Stimulated activated CD4-positive, alpha-beta T cell treated with anti-CD3 and anti-CD28 coated beads, Interleukin-15, amount 100 ng/mL, for 48 hours (primary cell): ENCODE measurements around the gene CCDC12.

Experiments used
- DNase-seq, 2 donors: peaks; one replicate each; pipeline ENCODE4 v3.0.0-alpha.2; 2020; ENCODE audit warnings: low read depth in 2 of 2

Gene CCDC12

DNA sequence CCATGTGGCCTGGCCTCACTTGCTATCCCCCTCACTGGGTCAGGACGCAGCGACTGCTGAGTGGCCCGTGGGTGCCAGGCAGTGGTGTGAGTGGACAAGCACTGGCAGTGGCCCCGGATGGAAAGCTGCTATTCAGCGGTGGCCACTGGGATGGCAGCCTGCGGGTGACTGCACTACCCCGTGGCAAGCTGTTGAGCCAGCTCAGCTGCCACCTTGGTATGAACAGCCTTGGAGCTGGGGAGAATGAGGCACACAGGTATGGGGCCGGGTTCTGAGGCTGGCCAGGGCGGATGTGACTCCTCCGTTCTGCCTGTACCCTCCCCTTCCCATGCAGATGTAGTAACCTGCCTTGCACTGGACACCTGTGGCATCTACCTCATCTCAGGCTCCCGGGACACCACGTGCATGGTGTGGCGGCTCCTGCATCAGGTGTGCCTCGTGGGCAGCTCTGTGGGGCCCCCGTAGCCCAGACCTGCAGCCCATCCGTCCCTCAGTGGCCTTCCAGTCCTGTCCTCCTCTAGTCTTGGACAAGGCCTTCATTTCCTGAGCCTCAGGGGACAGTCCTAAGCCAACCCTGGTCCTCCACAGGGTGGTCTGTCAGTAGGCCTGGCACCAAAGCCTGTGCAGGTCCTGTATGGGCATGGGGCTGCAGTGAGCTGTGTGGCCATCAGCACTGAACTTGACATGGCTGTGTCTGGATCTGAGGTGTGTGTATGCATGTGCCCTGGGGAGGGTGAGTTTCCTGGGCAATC is 31.1 kb upstream of the CCDC12 start:
- no peak for DNase-seq

DNA sequence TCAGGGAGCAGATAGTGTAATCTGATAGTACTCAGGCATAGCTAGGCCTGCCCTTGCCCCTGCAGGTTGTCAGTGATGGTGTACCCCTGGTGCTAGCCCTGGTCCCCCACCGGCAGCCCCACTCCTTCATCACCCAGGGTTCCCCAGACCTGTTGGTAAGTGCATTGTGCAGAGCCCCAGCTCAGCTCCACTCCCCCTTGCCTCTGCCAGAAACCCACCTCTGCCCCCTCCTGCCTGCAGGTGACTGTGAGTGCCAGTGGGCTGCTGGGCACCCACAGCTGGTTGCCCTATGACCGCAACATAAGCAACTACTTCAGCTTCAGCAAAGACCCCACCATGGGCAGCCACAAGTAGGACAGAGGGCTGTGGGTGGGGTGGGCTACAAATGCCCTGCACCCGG is 30.5 kb upstream of the CCDC12 start:
- no peak for DNase-seq

DNA sequence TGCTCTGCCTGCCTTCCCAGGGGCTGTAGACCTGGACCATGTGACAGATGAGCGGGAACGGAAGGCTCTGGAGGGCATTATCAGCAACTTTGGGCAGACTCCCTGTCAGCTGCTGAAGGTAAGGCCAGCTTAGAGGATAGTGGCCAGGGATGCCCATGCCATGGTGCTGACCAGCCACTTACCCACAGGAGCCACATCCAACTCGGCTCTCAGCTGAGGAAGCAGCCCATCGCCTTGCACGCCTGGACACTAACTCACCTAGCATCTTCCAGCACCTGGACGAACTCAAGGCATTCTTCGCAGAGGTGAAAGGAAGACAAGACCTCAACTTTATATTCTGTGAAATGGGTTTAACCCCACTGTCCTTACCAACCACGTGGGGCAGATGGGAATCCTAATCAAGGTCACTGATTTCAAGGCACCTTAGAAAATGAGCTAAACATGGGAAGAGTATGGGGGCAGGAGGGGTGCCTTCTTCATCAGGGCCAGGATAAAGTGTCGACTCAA is 29.7 kb upstream of the CCDC12 start:
- DNase-seq, result no peak

DNA sequence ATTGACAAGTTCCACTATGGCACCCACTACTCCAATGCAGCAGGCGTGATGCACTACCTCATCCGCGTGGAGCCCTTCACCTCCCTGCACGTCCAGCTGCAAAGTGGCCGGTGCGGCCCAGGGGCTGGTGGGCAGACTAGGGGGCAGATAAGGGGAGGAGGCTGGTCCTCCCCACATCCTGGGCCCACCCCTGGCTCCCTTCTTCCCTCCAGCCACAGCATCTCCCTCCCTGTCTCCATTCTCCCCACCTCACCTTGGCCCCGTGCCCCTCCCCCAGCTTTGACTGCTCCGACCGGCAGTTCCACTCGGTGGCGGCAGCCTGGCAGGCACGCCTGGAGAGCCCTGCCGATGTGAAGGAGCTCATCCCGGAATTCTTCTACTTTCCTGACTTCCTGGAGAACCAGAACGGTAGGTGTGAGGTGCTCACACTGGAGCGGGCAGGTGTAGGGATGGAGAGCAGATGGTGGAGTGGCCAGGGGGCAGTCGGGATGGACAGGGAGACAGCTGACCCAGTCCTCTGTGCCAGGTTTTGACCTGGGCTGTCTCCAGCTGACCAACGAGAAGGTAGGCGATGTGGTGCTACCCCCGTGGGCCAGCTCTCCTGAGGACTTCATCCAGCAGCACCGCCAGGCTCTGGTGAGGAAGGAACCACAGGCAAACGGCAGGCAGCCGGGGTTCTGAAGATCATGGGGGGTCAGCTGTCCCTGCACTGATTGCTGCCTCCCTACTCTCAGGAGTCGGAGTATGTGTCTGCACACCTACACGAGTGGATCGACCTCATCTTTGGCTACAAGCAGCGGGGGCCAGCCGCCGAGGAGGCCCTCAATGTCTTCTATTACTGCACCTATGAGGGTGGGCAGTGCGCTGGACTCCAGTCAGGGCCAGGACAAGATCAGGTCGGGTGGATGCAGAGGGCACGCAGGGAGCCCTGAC is 28.9 kb upstream of the CCDC12 start:
- no peak for DNase-seq

DNA sequence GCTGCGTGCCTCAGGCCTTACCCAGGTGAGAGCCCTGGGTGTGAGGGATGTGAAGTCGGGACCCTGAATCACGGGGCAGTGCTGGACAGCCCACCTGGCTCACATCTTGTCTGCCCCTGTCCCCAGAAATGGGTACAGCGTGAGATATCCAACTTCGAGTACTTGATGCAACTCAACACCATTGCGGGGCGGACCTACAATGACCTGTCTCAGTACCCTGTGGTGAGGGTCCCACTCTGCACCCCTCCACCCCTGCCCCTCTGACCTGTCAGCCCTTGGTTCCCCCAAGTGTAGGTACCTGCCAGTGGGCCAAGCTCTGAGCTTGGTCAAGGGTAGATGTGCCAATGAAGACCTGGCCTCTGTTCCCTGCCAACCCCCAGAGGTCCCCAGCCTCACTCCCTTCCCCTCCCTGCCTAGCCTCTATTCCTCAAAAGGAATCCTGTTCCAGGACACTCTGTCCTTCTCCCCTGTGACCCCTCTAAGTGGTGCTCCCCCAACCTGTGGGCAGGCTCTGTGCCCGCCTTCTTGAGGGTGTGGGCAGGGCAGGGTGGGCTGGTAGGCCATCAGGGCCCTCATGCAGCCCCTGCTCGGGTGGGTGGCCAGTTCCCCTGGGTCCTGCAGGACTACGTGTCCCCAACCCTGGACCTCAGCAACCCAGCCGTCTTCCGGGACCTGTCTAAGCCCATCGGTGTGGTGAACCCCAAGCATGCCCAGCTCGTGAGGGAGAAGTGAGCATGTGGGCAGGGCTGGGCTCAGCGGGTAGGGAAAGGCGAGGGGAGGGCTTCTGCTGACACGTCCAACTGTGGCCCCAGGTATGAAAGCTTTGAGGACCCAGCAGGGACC is 28.0 kb upstream of the CCDC12 start:
- no peak for DNase-seq

DNA sequence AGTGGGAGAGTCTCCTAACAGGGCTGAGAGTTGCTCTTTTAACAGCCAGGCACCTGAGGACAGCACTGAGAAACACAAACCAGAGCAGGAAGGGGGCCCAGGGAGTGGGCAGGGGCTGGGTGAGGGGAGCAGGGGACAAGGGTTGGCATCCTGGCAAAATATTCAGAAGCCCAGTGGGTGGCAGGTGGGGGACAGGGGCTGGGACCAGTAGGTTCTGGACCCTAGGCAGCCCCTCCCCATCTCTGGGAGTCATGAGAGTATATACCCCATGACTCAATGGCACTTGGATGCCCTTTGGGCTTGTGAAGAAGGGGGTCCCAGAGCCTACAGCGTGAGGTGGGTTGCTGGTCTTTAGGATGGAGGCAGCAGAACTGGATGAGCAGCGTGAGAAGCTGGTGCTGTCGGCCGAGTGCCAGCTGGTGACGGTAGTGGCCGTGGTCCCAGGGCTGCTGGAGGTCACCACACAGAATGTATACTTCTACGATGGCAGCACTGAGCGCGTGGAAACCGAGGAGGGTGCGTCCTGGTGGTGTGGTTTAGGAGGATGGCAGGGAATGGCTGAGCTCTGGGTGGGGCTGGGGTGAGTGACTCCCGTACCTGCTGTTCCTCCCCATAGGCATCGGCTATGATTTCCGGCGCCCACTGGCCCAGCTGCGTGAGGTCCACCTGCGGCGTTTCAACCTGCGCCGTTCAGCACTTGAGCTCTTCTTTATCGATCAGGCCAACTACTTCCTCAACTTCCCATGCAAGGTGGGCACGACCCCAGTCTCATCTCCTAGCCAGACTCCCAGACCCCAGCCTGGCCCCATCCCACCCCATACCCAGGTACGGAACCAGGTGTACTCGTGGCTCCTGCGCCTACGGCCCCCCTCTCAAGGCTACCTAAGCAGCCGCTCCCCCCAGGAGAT is 27.2 kb upstream of the CCDC12 start:
- DNase-seq, result no peak

DNA sequence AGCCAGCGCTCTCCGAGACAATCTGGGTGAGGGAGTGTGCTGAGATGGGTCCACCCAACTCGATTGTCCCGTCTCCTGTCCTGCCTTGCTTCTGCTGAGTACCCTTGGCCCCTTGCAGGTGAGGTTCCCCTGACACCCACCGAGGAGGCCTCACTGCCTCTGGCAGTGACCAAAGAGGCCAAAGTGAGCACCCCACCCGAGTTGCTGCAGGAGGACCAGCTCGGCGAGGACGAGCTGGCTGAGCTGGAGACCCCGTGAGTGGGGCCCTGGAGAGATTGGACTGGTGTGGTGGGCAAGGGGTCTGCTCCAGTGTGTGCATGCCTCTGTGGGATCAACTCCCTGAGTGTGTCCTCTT is 26.5 kb upstream of the CCDC12 start:
- no peak for DNase-seq

DNA sequence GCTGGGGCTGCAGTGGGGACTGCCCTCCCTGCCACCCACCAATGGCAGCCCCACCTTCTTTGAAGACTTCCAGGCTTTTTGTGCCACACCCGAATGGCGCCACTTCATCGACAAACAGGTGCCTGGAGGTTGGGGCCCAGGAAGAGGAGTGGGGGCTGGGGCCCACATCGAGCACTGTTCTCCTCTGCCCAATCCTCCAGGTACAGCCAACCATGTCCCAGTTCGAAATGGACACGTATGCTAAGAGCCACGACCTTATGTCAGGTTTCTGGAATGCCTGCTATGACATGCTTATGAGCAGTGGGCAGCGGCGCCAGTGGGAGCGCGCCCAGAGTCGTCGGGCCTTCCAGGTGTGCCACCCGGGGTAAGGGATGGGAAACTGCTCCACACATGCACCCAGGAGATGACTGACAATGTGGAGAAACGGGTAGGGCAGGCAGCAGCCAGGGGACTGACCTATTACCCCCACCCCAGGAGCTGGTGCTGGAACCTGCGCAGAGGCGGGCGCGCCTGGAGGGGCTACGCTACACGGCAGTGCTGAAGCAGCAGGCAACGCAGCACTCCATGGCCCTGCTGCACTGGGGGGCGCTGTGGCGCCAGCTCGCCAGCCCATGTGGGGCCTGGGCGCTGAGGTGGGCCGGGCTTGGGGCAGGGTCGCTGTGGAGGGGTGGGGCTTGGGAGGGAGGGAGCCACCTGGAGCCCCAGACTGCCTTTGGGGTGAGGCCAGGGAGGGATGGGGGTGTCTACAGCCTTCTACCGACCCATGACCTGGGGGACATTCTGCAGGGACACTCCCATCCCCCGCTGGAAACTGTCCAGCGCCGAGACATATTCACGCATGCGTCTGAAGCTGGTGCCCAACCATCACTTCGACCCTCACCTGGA is 25.9 kb upstream of the CCDC12 start:
- no peak for DNase-seq

DNA sequence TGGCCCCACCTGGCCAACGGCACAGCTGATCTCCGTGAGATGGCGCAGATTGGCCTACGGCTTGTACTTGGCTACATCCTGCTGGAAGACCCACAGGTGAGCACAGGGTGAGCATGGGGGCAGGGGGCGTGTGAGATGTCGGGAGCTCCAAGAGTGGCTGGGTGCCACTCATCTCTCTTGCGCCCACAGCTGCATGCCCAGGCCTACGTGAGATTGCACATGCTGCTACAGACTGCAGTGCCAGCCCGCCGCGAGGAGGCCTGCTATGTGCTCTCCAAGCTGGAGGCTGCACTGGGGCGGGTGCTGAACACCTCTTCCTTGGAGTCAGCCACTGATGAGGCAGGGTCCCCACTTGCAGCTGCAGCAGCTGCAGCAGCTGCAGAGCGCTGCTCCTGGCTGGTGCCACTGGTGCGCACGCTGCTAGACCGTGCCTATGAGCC is 25.2 kb upstream of the CCDC12 start:
- no peak for DNase-seq

DNA sequence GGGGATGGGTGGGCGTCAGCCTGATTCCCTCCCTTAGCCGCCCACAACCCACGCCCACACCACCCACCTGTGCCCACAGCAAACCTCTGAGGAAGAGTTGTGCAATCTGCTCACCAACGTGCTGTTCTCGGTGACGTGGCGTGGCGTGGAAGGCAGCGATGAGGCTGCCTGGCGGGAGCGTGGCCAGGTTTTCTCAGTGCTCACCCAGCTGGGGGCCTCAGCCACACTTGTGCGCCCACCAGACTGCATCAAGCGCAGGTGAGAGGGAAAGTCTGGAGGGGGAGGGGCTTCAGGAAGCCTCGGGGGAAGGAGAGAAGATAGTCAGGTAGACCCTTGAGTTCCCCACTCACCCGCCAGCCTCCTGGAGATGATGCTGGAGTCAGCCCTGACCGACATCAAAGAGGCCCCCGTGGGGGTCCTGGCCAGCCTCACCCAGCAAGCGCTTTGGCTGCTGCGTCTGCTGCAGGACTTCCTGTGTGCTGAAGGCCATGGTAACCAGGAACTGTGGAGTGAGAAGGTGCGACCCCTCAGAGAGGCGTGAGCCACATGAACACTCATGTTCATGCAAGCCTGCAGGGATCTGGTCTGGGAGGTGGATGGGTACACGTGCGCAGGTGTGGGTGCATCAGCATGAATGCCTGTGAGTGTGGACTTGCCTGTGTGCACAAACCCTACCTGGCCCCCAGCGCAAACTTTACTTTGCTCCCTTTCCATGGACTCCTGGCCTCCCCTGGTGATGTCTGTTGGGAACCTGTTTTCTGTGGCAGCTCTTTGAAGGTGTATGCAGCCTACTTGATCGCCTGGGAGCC is 24.6 kb upstream of the CCDC12 start:
- no peak for DNase-seq

DNA sequence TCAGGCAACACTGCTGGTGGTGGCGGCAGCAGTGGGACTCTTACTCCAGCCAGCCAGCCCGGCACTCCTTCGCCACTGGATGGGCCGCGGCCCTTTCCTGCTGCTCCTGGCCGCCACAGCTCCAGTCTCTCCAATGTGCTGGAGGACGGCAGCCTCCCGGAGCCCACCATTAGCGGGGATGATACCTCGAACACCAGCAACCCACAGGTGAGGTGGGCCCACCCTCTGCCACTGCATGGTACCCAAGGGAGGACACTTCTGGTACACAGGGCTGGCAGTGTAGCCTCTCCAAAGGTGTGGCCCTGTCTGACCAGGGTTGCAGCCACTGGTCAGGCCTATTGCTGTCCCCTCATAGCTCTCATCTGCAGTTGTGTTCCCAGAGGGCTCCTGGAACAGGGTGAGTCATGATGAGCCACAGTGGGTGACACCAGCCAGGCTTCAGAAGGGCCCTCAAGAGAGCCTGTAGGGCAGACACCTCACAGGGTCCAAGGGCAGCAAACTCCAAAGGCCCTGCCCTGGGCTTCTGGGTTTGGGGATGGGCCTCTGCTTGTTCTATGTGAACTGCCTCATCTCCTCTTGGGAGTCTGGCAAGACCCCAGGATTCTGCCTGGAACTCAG is 23.8 kb upstream of the CCDC12 start:
- DNase-seq, result no peak

DNA sequence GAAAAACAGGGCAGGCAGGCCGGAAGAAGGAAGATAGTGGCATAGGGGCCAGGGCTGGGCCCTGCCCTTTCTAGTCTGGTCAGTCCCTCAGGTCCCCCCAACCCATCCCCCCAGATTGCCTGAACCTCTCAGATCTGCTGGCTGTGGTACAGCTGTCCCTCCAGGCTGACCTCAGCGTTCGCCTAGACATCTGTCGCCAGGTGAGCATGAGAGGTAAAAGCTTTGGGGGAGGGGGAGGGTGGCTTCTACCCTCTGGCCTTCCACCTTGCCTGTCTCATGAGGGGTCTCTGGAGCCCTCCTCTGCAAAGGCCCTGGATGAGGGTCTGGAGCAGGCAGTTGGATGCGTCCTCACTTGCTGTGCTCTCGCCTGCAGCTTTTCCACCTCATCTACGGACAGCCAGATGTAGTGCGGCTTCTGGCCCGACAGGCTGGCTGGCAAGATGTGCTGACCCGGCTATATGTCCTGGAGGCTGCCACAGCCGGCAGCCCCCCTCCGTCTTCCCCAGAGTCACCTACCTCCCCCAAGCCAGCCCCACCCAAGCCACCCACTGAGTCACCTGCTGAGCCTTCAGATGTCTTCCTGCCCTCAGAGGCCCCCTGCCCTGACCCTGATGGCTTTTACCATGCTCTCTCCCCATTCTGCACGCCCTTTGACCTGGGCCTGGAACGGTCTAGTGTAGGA is 23.1 kb upstream of the CCDC12 start:
- no peak for DNase-seq

DNA sequence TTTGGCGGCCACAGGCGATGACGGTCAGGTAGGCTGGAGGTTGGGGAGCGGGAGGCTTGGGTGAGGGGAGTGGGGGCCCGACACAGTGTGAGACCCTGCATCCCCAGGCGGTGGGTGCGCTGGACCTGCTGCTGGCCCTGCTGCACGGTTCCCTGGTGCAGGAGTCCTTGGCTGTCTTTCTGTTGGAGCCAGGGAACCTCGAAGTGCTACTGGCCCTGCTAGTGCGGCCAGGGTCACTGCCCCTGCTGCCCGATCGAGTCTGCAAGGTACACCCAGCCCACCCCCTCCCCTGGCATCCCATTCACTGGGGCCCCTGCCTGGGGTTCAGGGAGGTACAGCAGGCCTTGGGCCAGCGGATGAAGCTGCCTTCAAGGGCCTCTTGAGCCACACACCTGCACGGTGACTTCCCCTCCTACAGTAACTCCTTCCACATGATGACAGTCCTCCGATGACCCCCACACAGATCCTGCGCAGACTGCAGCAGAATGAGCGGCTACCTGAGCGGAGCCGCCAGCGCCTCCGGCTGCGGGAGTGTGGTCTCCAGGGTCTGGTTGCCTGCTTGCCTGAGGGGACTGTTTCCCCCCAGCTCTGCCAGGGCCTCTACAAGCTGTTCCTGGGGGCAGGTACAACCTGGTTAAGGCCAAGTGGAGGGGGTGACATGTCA is 22.4 kb upstream of the CCDC12 start:
- no peak for DNase-seq

DNA sequence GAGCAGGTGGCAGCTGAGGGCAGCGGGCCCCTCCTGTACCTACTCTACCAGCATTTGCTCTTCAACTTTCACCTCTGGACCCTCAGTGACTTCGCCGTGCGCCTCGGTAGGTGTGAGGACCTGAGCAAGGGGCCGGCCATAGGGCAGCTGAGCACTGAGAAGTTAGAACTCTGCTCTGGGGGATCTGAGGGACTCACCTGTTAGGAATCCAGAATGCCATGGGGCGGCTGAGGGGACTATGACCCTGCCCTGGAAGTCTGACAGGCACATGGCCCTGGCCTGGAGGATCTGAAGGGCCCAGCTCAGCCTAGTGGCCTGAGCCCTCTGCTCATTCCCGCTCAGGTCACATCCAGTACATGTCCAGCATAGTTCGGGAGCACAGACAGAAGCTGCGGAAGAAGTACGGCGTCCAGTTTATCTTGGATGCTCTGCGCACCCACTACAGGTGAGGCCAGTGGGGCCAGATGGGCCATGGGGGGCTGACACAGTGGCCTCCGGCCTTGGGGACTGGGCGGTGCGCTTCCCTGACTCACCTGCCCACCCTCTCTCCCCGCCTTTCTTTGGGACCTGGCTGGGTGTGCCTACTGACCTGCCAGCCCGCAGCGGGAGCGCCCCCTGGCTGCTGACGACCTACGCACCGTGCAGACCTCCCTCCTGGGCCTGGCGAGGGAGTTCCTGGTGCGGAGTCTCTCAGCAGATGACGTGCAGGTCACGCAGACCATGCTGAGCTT is 21.7 kb upstream of the CCDC12 start:
- peak in 1 of 2 donors; percentile 64 for DNase-seq

DNA sequence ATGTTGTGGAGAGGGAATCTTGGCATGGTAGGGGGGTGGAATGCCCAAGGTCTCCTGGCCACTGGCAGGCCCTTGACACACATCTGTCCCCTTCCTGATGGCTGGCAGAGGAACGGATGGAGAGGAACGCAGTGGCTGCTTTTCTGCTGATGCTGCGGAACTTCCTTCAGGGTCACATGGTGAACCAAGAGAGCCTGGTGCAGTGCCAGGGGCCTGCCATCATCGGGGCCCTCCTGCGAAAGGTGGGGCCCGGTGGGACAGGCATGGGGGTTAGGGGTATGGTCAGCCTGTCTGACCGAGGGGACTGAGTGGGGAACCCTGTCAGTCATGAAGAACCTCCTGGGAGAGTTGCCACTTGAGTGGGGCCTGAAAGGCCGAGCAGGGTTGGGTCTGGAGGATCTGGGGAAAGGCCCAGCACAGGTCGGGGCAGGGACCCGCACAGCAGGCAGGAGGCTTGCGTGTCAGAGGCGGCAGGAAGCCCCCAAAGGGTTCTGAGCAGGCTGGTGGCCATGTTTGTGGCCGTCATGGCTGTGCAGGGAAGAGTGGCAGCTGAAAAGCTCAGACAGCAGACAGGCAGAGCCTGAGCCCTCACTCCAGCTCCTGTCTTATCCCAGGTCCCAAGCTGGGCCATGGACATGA is 21.0 kb upstream of the CCDC12 start:
- DNase-seq, result no peak
